GM10847 (cell line): ENCODE results near the gene SIX5.

Source experiments
- POLR2A ChIP-seq: IDR thresholded peaks from 2 replicates; pipeline ENCODE4 v1.6.1; 2011; ENCODE audit not compliant: insufficient read length; ENCODE audit errors: extremely low read depth

The SIX5 gene

GRCh38 chr19:45782162-45782691 lies 13.2 kb upstream of the SIX5 start, which contains the start of gene DMPK:
Gene DMPK (minus strand): TSS chr19:45782490. CDS start chr19:45782352, 138 bp downstream.
- TF ChIP-seq POLR2A: no peak

GRCh38 chr19:45781214-45782161 lies 12.4 kb upstream of the SIX5 start:
- TF ChIP-seq POLR2A: no peak

GRCh38 chr19:45780448-45781213 lies 11.6 kb upstream of the SIX5 start:
- no peak for TF ChIP-seq POLR2A

- TF ChIP-seq POLR2A: no peak
Measured at GRCh38 chr19:45780146-45780447, 11.0 kb upstream of the SIX5 start.

GRCh38 chr19:45779231-45780145 lies 10.4 kb upstream of the SIX5 start:
- TF ChIP-seq POLR2A: no peak

DNA sequence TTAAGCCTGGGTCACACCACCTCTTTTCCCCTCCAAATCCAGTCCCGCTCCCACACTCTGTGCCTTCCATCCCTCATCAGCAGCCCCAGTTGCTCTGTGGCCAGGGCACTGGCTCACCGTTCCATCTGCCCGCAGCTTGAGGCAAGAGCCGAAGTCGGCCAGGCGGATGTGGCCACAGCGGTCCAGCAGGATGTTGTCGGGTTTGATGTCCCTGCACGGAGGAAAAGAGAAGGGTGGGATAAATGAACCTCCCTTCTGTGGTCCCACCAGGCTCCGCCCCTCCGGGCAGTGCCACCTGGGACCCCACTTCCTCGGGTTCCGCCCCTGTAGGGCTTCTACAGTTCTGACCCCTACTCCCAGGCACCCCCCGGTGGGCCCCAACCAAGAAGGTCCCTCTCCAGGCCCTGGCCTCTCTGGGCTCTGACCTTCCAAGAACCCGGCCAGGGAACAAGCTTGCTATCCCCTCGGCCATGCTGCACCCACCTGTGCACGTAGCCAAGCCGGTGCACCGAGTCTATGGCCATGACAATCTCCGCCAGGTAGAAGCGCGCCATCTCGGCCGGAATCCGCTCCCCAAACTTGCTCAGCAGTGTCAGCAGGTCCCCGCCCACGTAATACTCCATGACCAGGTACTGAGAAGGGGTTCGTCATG lies 9.1 kb upstream of the SIX5 start:
- TF ChIP-seq POLR2A: no peak

GRCh38 chr19:45777395-45777961 lies 8.4 kb upstream of the SIX5 start:
- no peak for TF ChIP-seq POLR2A

DNA sequence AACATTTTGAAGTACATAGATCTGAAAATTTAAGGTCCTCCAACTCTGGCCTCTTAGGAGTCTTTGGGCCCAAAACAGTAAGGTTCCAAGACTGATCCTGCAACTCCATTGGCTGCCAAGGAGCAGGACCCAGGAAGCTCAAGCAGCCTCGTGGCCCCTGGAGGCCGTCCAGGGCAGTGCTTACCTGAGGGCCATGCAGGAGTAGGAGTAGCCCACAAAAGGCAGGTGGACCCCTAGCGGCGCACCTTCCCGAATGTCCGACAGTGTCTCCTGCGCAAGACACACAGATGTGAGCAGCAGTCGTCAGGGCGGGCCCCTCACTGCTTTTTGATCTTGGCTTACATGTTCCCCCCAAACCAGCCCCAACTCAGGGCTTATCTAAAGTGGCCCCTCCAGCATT lies 5.7 kb upstream of the SIX5 start:
- TF ChIP-seq POLR2A: no peak

GRCh38 chr19:45773384-45773783 lies 4.3 kb upstream of the SIX5 start:
- TF ChIP-seq POLR2A: no peak

DNA sequence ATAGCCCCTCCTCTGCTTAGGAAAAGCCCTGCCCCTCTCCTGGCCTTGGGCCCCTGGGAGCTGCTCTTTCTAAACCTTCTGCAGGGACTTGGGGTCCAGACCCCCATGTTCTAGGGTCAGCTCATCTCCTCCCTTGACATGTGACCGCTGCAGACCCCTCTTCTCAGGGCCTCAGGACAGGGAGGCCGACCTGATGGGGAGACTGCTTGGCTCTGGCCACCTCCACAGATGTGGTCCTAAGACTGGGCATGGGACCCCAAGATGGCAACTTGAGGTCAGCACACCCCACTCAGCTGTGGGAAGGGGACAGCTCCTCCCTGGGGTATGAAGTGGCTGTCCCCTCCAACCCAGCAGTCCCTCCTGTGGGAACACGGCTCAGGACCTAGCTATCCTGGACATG lies 3.9 kb upstream of the SIX5 start:
- no peak for TF ChIP-seq POLR2A

DNA sequence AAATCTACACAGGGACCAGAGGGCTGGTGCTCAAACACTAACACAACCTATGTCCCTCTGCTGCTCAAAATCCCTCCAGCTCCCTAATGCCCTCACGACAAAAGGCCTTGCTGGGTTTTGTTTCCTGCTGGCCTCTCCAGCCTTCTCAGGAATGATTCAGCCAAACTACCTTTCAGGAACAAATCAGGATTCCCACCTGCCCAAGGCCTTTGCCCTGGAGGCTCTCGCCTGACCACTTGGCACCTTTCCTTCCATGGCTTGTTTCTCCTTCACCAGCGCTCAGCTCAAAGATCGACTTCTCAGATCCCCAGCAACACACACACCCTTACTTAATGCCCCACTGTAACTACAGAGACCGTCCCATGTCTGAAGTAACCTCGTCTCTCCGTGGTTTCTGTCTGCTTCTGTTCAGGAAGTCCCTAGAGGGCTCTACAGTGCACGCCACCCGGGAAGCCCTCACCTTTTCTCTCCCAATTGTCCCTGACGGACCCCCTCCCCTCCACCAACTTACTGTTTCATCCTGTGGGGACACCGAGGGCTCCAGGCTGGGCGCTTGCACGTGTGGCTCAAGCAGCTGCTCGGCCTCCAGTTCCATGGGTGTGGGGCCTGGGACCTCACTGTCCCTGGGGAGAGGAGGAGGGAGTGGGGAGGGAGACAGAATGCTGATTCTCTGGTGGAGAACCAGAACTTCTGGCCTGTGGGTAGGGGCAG lies 3.2 kb upstream of the SIX5 start:
- TF ChIP-seq POLR2A: no peak

DNA sequence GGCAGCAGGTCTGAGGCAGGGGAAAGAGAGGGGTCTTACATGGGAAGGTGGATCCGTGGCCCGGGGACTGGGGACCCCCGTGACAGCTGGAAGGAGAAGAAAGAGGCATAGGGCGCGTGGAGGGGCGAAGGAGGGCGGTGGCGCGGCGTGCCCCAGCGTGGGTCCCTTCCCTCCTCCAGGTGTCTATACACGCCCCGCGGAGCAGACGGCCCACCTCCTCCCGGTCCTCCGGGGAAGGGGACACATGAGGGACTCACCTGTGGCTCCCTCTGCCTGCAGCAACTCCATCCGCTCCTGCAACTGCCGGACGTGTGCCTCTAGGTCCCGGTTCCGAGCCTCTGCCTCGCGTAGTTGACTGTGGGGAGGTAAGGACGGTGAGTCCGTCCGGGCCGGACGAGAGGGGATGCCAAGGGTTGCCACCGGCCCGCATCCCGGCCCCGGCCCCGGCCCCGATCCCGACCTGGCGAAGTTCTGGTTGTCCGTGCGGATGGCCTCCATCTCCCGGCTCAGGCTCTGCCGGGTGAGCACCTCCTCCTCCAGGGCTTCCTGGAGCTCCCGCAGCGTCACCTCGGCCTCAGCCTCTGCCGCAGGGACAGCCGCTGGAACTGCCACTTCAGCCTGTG lies 2.4 kb upstream of the SIX5 start:
- TF ChIP-seq POLR2A: no peak
